GM15510 (cell line): ENCODE data around the gene ATP1B2.

Source experiments
- POLR2A ChIP-seq: IDR thresholded peaks from 3 replicates; pipeline ENCODE4 v1.6.1; 2011; ENCODE audit warnings: borderline replicate concordance; ENCODE audit not compliant: insufficient read length; ENCODE audit errors: extremely low read depth

Gene ATP1B2

DNA sequence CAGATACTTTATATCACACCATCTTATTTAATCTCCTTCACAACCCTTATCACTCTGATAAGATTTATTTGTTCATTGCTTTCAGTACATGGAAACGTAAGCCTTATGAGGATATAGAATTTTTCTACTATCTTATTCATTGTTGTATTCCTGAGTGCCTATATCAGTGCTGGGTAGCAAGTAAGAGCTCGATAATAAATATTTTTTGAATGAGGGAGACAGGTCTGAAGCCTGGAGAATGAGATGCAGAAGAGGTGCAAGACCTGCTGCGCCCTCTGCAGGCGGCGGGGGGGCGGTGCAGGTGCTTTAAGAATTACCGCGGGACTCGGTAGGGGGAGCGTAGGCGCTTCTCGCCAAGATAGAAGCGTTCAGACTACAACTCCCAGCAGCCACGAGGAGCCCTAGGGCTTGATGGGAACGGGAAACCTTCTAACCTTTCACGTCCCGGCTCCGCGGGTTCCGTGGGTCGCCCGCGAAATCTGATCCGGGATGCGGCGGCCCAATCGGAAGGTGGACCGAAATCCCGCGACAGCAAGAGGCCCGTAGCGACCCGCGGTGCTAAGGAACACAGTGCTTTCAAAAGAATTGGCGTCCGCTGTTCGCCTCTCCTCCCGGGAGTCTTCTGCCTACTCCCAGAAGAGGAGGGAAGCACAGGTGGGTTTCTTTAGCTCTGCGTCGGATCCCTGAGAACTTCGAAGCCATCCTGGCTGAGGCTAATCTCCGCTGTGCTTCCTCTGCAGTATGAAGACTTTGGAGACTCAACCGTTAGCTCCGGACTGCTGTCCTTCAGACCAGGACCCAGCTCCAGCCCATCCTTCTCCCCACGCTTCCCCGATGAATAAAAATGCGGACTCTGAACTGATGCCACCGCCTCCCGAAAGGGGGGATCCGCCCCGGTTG is 37.4 kb downstream of the ATP1B2 start, which contains the start of gene WRAP53:
Gene WRAP53 (plus strand): TSS at position 570 of the 900 bp plus-strand sequence. CDS start 172 bp downstream, at position 742.
- TF ChIP-seq POLR2A, result peak; percentile 54

DNA sequence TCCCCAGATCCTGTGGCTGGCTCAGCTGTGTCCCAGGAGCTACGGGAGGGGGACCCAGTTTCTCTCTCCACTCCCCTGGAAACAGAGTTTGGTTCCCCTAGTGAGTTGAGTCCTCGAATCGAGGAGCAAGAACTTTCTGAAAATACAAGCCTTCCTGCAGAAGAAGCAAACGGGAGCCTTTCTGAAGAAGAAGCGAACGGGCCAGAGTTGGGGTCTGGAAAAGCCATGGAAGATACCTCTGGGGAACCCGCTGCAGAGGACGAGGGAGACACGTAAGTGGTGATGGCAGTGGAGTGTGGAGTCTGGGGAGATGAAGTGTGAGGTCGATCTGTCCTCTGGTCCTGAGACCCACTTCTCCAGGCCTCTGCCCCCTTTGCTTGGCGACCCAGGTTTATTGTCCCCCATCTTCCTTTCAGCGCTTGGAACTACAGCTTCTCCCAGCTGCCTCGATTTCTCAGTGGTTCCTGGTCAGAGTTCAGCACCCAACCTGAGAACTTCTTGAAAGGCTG is 38.1 kb downstream of the ATP1B2 start:
- TF ChIP-seq POLR2A, result no peak

DNA sequence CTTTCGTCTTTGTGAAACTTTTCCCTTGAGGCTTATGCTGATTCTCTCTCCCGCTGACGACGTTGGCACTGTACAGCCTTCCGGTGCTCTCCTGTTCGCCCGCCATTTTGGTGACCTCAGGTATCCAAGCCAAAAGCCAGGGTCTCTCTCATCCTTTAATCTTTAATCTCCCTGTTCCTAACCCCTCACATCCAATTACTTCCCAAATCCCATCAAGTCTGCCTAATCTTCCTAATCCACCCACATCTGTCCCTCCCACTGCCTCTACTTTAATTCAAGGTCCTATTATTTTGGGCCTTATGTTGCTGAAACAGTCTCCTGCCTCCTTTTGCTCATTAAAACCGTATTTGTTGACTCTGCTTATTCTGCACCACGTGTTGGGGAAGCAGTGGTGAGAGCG is 44.9 kb downstream of the ATP1B2 start:
- TF ChIP-seq POLR2A, result no peak

DNA sequence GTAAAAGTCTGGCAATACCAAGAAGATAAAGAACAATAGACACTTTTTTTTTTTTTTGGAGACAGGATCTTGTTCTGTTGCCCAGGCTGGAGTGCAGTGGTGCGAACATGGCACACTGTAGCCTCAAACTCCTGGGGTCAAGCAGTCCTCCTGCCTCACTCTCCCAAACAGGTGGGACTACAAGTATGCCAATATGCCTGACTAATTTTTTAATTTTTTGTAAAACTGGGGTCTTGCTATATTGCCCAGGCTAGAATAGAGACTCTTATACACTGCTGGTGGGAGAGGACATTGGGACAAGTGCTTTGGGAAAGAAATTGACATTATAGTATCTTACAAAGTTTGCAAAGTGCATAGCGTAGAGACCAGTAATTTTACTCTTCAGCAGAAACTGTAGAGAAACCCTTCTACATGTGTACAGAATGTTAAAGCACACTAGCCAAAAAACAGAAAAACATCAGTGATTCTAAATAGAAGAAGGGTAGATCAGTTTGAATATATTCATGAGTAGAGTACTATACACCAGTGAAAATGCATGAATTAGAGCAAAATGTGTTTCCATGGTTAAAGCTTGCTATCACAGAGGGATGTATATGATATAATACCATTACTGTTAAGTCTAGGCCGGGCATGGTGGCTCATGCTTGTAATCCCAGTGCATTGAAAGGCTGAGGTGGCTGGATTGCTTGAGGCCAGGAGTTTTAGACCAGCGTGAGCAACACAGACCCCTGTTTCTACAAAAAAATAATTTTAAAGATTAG is 47.3 kb downstream of the ATP1B2 start:
- no peak for TF ChIP-seq POLR2A

DNA sequence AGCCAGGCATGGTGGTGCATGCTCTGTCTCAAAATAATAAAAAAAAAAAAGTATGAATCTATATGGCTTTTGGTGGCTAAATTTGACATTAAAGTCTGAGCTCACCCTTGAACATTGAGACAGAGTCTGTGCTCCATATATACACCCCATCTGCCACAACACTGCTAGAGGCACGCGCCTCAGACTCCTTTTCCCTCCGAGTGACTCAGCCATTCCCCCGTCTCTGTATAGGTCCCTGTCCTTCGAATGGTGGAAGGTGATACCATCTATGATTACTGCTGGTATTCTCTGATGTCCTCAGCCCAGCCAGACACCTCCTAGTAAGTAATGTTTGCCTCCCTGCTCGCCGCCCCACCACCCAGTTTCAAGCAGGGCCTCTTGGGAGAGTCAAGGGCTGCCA is 49.8 kb downstream of the ATP1B2 start:
- TF ChIP-seq POLR2A, result no peak

DNA sequence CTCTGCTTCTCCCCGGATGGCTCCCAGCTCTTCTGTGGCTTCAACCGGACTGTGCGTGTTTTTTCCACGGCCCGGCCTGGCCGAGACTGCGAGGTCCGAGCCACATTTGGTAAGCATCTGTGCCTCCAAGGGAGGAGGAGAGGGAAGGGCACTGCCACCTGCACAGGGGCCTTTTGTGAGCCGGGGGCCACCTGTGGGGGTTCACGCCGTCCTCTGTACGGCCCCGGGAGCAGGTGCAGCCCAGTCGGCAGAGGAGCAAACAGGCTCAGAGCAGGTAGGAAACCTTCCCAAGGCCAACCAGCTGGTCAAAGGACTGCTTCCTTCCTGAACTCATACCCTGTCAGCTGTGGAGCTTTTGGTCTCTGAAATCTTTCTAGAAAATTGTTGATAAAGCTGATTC is 51.0 kb downstream of the ATP1B2 start:
- no peak for TF ChIP-seq POLR2A

DNA sequence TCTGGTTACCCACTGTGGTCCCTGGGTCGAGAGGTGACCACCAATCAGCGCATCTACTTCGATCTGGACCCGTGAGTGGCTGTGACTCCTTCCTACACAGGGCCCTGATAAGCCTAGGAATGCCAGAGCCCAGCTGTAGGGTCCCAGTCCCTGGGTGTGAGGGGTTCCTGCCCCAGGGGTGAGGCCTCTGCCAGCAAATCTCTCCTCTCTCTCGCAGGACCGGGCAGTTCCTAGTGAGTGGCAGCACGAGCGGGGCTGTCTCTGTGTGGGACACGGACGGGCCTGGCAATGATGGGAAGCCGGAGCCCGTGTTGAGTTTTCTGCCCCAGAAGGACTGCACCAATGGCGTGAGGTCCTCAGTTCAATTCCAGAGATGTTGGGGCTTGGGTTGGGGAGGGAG is 52.0 kb downstream of the ATP1B2 start:
- no peak for TF ChIP-seq POLR2A

DNA sequence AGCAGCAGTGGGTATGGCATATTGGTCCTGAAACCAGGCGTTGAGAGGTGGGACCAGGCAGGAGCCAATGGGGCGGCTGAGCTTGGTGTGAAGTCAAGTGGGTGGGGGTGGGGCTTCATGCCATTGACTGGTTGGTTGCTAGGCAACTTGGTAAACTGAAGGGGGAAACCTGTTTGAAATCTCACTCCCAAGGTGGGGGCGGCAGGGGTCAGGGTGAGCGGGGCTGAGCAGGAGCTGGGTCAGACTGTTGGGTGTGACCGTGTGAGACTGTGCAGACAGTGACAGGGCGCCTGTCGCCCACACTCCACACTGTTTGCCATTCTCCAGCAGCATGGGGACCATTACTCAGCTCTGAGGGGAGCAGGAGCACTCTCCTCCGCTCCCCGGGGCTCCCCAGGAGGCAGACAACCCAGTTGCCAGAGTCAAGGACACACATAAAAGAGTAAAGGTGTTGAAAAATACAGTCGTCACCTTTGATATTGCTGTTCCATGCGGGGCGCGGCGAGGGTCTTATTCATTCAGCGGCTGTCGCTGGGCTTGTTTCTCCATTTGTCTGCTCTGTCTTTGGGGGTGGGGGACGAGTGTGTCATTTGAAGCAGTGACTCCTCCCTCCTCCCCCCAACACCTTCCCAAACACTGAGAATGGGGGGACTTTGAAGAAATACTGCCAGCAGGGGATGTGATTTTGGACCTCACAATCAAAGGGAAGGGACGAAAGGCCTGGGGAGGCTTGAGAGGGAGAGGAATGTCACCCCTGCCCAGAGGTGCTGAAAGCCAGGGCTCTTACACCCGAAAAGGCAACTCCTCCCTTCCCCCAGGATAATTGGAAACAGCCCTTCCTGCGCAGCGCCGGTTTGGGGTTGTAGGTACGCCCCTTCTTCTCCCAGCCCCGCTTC is 53.1 kb downstream of the ATP1B2 start:
- TF ChIP-seq POLR2A, result no peak

DNA sequence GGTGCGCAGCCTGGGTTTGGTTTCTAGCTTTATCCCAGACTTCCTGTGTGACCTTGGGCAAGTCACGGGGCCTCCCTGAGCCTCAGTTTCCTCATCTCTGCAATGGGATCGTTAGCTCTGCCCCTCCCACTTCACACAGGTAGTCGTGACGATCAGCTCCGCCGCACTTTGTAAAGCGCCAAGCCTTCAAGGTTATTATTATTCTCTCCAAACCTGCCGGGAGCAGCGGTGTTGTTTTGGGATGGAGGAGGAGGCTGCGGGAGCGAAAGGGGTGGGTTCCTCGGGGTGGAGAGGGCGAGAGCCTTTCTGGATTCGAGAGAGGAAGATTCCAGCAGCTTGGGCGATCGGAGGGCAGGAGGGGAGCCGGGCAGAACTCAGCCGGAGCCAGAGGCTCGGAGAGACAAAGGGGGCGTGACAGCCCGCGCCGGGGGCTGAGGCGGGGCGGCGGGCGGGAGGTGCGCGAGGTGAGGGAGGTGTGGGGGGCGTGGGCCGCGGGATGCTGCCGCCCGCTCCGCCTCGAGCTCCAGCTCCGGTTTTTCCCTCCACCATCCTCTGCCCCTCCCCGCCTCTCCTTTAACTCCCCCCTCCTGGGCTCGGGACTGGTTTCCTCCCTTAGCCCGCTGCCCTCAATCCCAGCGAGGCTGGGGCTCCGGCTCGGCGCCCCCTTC is 54.0 kb downstream of the ATP1B2 start, which contains the start of gene EFNB3:
Gene EFNB3 (plus strand): TSS at position 602 of the 668 bp plus-strand sequence. CDS start 397 bp downstream, outside the sequence.
- no peak for TF ChIP-seq POLR2A

DNA sequence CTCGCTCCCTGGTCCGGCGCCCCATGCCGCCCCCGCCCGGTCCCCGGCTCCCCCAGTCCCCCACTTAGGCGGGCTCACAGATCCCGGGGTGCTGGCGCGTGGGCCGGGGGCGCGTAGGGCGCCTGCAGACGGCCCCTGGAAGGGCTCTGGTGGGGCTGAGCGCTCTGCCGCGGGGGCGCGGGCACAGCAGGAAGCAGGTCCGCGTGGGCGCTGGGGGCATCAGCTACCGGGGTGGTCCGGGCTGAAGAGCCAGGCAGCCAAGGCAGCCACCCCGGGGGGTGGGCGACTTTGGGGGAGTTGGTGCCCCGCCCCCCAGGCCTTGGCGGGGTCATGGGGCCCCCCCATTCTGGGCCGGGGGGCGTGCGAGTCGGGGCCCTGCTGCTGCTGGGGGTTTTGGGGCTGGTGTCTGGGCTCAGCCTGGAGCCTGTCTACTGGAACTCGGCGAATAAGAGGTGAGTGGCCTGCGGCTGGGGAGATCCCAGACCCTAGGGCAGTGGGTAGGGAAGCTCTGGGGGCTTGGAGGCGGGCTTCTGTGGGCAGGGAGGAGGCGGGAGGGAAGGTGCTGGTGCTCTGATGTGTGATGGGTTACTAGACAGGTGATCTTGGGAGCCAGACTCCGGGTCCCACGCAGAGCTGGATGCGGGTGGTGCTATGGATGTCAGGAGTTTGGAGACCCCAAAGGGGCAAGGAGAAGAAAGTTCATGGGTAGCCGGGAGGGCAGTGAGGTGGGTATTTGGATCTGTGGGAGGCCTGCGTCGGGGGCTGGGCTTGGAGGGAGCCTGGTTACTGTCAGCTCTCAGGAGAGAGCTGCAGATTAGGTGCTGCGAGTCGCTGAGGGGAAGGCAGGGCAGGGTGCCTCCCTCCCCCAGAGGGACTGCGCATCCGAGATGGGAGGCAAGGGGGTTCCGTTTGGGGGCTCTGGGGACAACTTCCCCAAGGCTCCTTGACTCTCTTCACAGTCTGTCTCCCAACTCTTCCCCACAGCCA is 54.8 kb downstream of the ATP1B2 start:
- TF ChIP-seq POLR2A, result no peak

DNA sequence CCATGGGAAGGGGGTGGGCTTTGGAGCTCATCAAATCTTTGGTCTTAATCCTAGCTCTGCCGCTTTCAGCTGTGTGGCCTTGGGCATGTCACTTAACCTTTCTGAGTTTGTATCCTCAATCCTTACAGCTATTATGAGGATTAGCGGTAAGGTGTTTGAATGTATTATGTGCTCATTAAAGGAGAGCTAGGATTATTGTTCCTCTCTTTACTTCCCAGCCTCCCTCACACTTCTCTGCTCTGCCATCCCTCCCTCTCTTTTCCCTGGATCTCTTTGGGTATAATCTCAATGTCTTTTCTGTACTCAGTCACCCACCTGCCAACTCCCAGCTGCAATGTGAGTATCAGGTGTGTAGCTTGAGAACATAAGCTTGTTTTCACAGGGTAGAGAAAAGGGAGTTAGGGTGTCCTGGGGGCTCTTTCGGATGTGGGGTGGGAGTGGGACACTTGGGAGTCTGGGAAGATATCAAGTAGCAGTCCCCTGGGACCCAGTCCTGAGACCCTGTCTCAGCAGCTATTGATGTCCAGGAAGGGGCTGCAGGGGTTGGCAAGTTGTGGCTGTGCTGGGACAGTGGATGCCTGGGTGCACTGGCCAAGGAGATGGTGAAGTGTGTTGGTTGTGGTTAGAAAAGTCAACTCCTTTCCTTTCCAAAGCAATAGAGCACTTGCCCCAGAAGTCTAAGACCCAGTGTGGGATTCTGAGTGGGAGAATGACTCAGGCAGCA is 56.1 kb downstream of the ATP1B2 start:
- TF ChIP-seq POLR2A, result no peak
